ENCODE measurements around the gene TAS1R2.

The TAS1R2 gene

DNA sequence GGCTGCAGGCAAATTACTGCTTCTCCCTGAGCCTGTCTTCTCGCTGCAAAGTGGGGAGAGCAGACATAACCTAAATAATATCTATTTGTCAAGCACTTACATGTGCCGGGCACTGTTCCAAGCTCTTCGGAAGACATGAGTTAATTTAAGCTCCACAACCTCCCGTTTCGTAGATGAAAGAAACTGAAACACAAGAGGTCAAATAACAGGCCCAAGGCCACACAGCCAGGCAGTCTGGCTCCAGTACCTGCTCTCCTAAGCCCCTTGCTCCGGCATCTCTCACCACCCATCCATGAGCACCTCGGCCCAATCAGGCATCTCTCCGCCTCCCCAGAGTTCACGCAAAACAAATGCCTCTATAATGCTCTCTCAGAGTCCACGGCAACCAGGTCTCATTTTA, 65.4 kb downstream of the TAS1R2 start:
- H3K4me1 ChIP-seq (ENCODE audit: control insufficient read depth in 1 of 2, insufficient read depth in 2 of 2, low read length in 2 of 2): no peaks in the 10 kb centered on the region
- H3K27me3 ChIP-seq (ENCODE audit: low read depth, low read length): no peaks in the 10 kb centered on the region
- no peaks in the 10 kb centered on the region for H3K36me3 ChIP-seq (ENCODE audit: control insufficient read depth in 1 of 2, insufficient read depth in 2 of 2, low read length in 2 of 2)
- H3K4me3 ChIP-seq (ENCODE audit: low read depth in 1 of 2, low read length in 2 of 2): no peak overlapping the region
- H3K9me3 ChIP-seq (ENCODE audit: control insufficient read depth in 1 of 2, low read length in 2 of 2): peaks cover 0 to 7% of the 10 kb centered on the region in 2 donors
- H3K27ac ChIP-seq (ENCODE audit: low read length): no peak overlapping the region

- no peaks in the 10 kb centered on the region for H3K27me3 ChIP-seq (ENCODE audit: low read depth, low read length)
- H3K4me1 ChIP-seq (ENCODE audit: control insufficient read depth in 1 of 2, insufficient read depth in 2 of 2, low read length in 2 of 2): no peaks in the 10 kb centered on the region
- peaks cover 0 to 7% of the 10 kb centered on the region in 2 donors for H3K9me3 ChIP-seq (ENCODE audit: control insufficient read depth in 1 of 2, low read length in 2 of 2)
- H3K4me3 ChIP-seq (ENCODE audit: low read depth in 1 of 2, low read length in 2 of 2): no peak overlapping the region
- no peaks in the 10 kb centered on the region for H3K36me3 ChIP-seq (ENCODE audit: control insufficient read depth in 1 of 2, insufficient read depth in 2 of 2, low read length in 2 of 2)
- no peak overlapping the region for H3K27ac ChIP-seq (ENCODE audit: low read length)
Observed at GRCh38 chr1:18793164-18793563, 66.3 kb downstream of the TAS1R2 start.

- H3K4me3 ChIP-seq (ENCODE audit: low read depth in 1 of 2, low read length in 2 of 2): no peak overlapping the region
- H3K27me3 ChIP-seq (ENCODE audit: low read depth, low read length): no peaks in the 10 kb centered on the region
- H3K36me3 ChIP-seq (ENCODE audit: control insufficient read depth in 1 of 2, insufficient read depth in 2 of 2, low read length in 2 of 2): no peaks in the 10 kb centered on the region
- H3K27ac ChIP-seq (ENCODE audit: low read length): no peak overlapping the region
- peaks cover 0 to 7% of the 10 kb centered on the region in 2 donors for H3K9me3 ChIP-seq (ENCODE audit: control insufficient read depth in 1 of 2, low read length in 2 of 2)
- H3K4me1 ChIP-seq (ENCODE audit: control insufficient read depth in 1 of 2, insufficient read depth in 2 of 2, low read length in 2 of 2): no peaks in the 10 kb centered on the region
Observed at GRCh38 chr1:18792747-18793146, 66.7 kb downstream of the TAS1R2 start.
